WTC11 (cell line): ENCODE data around the gene CD3E. TPM values are rescaled to one million over a fixed set of nuclear protein-coding genes. Genes with fewer than 3 reads are reported as not detected.

ENCODE experiments used
- ATAC-seq: fragments of 200-7000 bp; cut with Tn5 transposase; 2 replicates; pipeline ENCODE4 v1.10.0; 2021; ENCODE audit warnings: mild to moderate bottlenecking, moderate library complexity
- CTCF ChIA-PET: fragments of 300-600 bp; sonication (Branson Sonifier 250); formaldehyde crosslinking; loops from one replicate; lab custom pipeline; 2021; ENCODE audit warnings: antibody characterized with exemption; lab: Charles Lee
- POLR2A ChIA-PET: fragments of 350-600 bp; sonication (Branson Sonifier 250); formaldehyde crosslinking; loops from one replicate; lab custom pipeline; 2021; ENCODE audit warnings: antibody characterized with exemption; lab: Charles Lee
- DNase-seq: peaks from one replicate; pipeline ENCODE4 v3.0.0; 2021; ENCODE audit warnings: low spot score
- H3K27ac Mint-ChIP-seq: 2 replicates; pipeline ENCODE4 v1.8.0; 2021; ENCODE audit warnings: mixed read lengths
- H3K27me3 Mint-ChIP-seq: 2 replicates; pipeline ENCODE4 v1.8.0; 2021; ENCODE audit warnings: low read depth, mild to moderate bottlenecking, moderate library complexity, mixed read lengths
- H3K36me3 Mint-ChIP-seq: 2 replicates; pipeline ENCODE4 v1.8.0; 2021; ENCODE audit warnings: mixed read lengths
- H3K4me1 Mint-ChIP-seq: 2 replicates; pipeline ENCODE4 v1.8.0; 2022; ENCODE audit warnings: mixed read lengths
- H3K4me3 Mint-ChIP-seq: 2 replicates; pipeline ENCODE4 v1.8.0; 2021; ENCODE audit warnings: mild to moderate bottlenecking, moderate library complexity, mixed read lengths
- H3K9me3 Mint-ChIP-seq: 2 replicates; pipeline ENCODE4 v1.8.0; 2021; ENCODE audit warnings: mixed read lengths
- CREB1 ChIP-seq: sonication (generic); formaldehyde crosslinking; IDR thresholded peaks from 2 replicates; pipeline ENCODE4 v1.8.0; 2023; ENCODE audit warnings: mild to moderate bottlenecking, missing genetic modification reagents
- FOXP1 ChIP-seq: sonication (generic); formaldehyde crosslinking; IDR thresholded peaks from 2 replicates; pipeline ENCODE4 v1.8.0; 2022; ENCODE audit warnings: missing genetic modification reagents, mild to moderate bottlenecking, moderate library complexity, borderline replicate concordance
- GABPB1 ChIP-seq: sonication (generic); formaldehyde crosslinking; IDR thresholded peaks from 2 replicates; pipeline ENCODE4 v1.8.1; 2023; ENCODE audit warnings: mild to moderate bottlenecking, missing genetic modification reagents
- GRHL2 ChIP-seq: fragments of 250-450 bp; sonication (Bioruptor Pico); IDR thresholded peaks from 2 replicates; pipeline ENCODE4 v1.8.0; 2022; ENCODE audit warnings: mild to moderate bottlenecking, moderate library complexity; ENCODE audit not compliant: insufficient replicate concordance, severe bottlenecking
- NFATC4 ChIP-seq: fragments of 250-450 bp; sonication (Bioruptor Pico); IDR thresholded peaks from 2 replicates; pipeline ENCODE4 v1.9.0; 2021; ENCODE audit warnings: mild to moderate bottlenecking
- RELA ChIP-seq: sonication (generic); formaldehyde crosslinking; IDR thresholded peaks from 2 replicates; pipeline ENCODE4 v1.8.1; 2022; ENCODE audit warnings: missing genetic modification reagents, mild to moderate bottlenecking, borderline replicate concordance
- SMAD3 ChIP-seq: sonication (generic); formaldehyde crosslinking; IDR thresholded peaks from 2 replicates; pipeline ENCODE4 v1.8.0; 2022; ENCODE audit warnings: missing genetic modification reagents, mild to moderate bottlenecking, borderline replicate concordance
- ZNF423 ChIP-seq: fragments of 250-450 bp; sonication (Bioruptor Pico); IDR thresholded peaks from 2 replicates; pipeline ENCODE4 v2.1.2; 2022; ENCODE audit warnings: mild to moderate bottlenecking, moderate library complexity
- total RNA-seq: library from RNA; stranded (reverse); gene quantifications from 3 replicates; pipeline ENCODE4 v1.2.3, GENCODE V29; 2021
- TF ChIP-seq, protein P1 (sequence below): sonication (generic); formaldehyde crosslinking; IDR thresholded peaks from 2 replicates; pipeline ENCODE4 v1.8.0; 2022; ENCODE audit warnings: mild to moderate bottlenecking, missing genetic modification reagents
- TF ChIP-seq, protein P2 (sequence below): sonication (generic); formaldehyde crosslinking; IDR thresholded peaks from 2 replicates; pipeline ENCODE4 v1.8.0; 2022; ENCODE audit warnings: mild to moderate bottlenecking, missing genetic modification reagents
- TF ChIP-seq, protein P3 (sequence below): fragments of 200-600 bp; IDR thresholded peaks from 2 replicates; pipeline ENCODE4 v1.8.0; 2022; ENCODE audit warnings: antibody characterized with exemption
- TF ChIP-seq, protein P4 (sequence below): sonication (generic); formaldehyde crosslinking; IDR thresholded peaks from 2 replicates; pipeline ENCODE4 v1.8.1; 2023; ENCODE audit warnings: mild to moderate bottlenecking, missing genetic modification reagents
- TF ChIP-seq, protein P5 (sequence below): fragments of 250-450 bp; sonication (Bioruptor Pico); IDR thresholded peaks from 2 replicates; pipeline ENCODE4 v1.9.0; 2021; ENCODE audit warnings: moderate library complexity, mild to moderate bottlenecking, inconsistent platforms, borderline replicate concordance
- TF ChIP-seq, protein P6 (sequence below): sonication (generic); formaldehyde crosslinking; IDR thresholded peaks from 2 replicates; pipeline ENCODE4 v1.8.0; 2023; ENCODE audit warnings: mild to moderate bottlenecking, missing genetic modification reagents
- TF ChIP-seq, protein P7 (sequence below): sonication (generic); formaldehyde crosslinking; IDR thresholded peaks from 2 replicates; pipeline ENCODE4 v1.8.0; 2022; ENCODE audit warnings: mild to moderate bottlenecking, missing genetic modification reagents
- TF ChIP-seq, protein P8 (sequence below): fragments of 250-450 bp; sonication (Bioruptor Pico); IDR thresholded peaks from 2 replicates; pipeline ENCODE4 v2.1.2; 2022; ENCODE audit warnings: mild to moderate bottlenecking, moderate library complexity

Gene CD3E
- total RNA-seq, 1 experiment from 2014 or later, result 1.0 TPM

DNA sequence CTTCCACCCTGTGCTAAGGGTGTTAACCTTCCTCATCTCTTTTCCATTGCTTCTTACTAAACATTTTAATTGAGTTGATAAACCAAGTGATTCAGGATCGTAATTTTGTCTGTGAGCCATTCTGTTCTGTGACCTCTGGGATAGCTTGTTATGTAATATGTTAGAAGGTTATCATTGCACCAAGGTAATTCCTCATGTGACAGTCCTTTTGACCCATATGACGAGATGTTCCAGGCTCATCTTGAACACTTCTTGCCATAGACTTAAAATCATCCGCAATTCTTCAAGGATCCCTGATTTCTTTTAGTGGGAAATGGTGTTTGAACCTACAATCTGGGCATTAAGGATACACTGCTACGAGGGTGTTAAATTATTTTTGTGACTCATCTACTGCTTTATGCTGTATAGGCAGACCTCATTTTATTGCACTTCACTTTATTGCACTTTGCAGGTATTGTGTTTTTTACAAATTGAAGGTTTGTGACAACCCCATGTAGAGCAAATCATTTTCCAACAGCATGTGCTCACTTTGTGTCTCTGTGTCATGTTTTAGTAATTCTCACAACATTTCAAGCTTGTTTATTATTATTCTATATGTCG is 21.4 kb upstream of the CD3E start:
- TF ChIP-seq CREB1 (no peak), SMAD3 (CRISPR knock-in tag) (no peak), FOXP1 (CRISPR knock-in tag) (no peak)
- TF ChIP-seq, protein P1, sequence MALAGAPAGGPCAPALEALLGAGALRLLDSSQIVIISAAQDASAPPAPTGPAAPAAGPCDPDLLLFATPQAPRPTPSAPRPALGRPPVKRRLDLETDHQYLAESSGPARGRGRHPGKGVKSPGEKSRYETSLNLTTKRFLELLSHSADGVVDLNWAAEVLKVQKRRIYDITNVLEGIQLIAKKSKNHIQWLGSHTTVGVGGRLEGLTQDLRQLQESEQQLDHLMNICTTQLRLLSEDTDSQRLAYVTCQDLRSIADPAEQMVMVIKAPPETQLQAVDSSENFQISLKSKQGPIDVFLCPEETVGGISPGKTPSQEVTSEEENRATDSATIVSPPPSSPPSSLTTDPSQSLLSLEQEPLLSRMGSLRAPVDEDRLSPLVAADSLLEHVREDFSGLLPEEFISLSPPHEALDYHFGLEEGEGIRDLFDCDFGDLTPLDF (CRISPR knock-in tag), result no peak
- TF ChIP-seq, protein P2, sequence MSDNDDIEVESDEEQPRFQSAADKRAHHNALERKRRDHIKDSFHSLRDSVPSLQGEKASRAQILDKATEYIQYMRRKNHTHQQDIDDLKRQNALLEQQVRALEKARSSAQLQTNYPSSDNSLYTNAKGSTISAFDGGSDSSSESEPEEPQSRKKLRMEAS (CRISPR knock-in tag), result no peak
- TF ChIP-seq, protein P3, sequence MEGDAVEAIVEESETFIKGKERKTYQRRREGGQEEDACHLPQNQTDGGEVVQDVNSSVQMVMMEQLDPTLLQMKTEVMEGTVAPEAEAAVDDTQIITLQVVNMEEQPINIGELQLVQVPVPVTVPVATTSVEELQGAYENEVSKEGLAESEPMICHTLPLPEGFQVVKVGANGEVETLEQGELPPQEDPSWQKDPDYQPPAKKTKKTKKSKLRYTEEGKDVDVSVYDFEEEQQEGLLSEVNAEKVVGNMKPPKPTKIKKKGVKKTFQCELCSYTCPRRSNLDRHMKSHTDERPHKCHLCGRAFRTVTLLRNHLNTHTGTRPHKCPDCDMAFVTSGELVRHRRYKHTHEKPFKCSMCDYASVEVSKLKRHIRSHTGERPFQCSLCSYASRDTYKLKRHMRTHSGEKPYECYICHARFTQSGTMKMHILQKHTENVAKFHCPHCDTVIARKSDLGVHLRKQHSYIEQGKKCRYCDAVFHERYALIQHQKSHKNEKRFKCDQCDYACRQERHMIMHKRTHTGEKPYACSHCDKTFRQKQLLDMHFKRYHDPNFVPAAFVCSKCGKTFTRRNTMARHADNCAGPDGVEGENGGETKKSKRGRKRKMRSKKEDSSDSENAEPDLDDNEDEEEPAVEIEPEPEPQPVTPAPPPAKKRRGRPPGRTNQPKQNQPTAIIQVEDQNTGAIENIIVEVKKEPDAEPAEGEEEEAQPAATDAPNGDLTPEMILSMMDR, result no peak
- no peak overlapping the region for H3K4me3 Mint-ChIP-seq
- H3K4me1 Mint-ChIP-seq, result no peaks in the 10 kb centered on the region
- no peaks in the 10 kb centered on the region for H3K9me3 Mint-ChIP-seq
- no peak overlapping the region for H3K27ac Mint-ChIP-seq
- ChIA-PET POLR2A (no interaction called here), CTCF (interaction anchor here (1.5 to 3.4 kb wide), 2 partner anchors 12 to 84 kb away, joined by 3 to 9 read pairs; no protein-coding TSS in a partner anchor)
- H3K27me3 Mint-ChIP-seq, result peaks cover 18% of the 10 kb centered on the region
- H3K36me3 Mint-ChIP-seq, result no peaks in the 10 kb centered on the region
- DNase-seq, result no peak
- ATAC-seq, result no peak

DNA sequence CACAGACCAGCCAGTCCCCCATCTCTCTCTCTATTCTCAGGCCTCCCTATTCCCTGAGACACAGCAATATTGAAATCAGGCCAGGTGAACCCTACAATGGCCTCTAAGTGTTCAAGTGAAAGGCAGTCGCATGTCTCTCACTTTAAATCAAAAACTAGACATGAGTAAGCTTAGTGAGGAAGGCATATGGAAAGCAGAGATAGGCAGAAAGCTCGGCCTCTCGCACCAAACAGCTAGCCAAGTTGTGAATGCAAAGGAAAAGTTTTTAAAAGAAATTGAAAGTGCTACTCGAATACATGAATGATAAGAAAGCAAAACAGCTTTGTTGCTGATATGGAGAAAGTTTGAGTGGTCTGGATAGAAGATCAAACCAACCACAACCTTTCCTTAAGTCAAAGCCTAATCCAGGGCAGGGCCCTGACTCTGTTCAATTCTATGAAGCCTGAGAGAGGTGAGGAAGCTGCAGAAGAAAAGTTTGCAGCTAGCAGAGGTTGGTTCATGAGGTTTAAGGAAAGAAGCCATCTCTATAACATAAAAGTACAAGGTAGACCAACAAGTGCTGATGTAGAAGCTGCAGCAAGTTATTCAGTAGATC is 20.7 kb upstream of the CD3E start:
- Mint-ChIP-seq H3K27ac (no peak overlapping the region), H3K4me3 (no peak overlapping the region), H3K36me3 (no peaks in the 10 kb centered on the region), H3K4me1 (no peaks in the 10 kb centered on the region), H3K9me3 (no peaks in the 10 kb centered on the region), H3K27me3 (peaks cover 15% of the 10 kb centered on the region)
- ChIA-PET CTCF (interaction anchor here (1.5 to 3.4 kb wide), 2 partner anchors 11 to 85 kb away, joined by 5 to 9 read pairs; no protein-coding TSS in a partner anchor), POLR2A (no interaction called here)
- ATAC-seq, result no peak
- DNase-seq, result no peak
- TF ChIP-seq ZNF423 (no peak), CREB1 (no peak), SMAD3 (CRISPR knock-in tag) (no peak), GABPB1 (CRISPR knock-in tag) (no peak), GRHL2 (CRISPR knock-in tag) (no peak), RELA (CRISPR knock-in tag) (no peak), NFATC4 (CRISPR knock-in tag) (no peak)
- TF ChIP-seq, protein P4, sequence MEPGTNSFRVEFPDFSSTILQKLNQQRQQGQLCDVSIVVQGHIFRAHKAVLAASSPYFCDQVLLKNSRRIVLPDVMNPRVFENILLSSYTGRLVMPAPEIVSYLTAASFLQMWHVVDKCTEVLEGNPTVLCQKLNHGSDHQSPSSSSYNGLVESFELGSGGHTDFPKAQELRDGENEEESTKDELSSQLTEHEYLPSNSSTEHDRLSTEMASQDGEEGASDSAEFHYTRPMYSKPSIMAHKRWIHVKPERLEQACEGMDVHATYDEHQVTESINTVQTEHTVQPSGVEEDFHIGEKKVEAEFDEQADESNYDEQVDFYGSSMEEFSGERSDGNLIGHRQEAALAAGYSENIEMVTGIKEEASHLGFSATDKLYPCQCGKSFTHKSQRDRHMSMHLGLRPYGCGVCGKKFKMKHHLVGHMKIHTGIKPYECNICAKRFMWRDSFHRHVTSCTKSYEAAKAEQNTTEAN, result no peak
- TF ChIP-seq, protein P5, sequence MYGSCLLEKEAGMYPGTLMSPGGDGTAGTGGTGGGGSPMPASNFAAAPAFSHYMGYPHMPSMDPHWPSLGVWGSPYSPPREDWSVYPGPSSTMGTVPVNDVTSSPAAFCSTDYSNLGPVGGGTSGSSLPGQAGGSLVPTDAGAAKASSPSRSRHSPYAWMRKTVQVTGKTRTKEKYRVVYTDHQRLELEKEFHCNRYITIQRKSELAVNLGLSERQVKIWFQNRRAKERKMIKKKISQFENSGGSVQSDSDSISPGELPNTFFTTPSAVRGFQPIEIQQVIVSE (CRISPR knock-in tag), result no peak
- TF ChIP-seq, protein P6, sequence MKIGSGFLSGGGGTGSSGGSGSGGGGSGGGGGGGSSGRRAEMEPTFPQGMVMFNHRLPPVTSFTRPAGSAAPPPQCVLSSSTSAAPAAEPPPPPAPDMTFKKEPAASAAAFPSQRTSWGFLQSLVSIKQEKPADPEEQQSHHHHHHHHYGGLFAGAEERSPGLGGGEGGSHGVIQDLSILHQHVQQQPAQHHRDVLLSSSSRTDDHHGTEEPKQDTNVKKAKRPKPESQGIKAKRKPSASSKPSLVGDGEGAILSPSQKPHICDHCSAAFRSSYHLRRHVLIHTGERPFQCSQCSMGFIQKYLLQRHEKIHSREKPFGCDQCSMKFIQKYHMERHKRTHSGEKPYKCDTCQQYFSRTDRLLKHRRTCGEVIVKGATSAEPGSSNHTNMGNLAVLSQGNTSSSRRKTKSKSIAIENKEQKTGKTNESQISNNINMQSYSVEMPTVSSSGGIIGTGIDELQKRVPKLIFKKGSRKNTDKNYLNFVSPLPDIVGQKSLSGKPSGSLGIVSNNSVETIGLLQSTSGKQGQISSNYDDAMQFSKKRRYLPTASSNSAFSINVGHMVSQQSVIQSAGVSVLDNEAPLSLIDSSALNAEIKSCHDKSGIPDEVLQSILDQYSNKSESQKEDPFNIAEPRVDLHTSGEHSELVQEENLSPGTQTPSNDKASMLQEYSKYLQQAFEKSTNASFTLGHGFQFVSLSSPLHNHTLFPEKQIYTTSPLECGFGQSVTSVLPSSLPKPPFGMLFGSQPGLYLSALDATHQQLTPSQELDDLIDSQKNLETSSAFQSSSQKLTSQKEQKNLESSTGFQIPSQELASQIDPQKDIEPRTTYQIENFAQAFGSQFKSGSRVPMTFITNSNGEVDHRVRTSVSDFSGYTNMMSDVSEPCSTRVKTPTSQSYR, result no peak
- TF ChIP-seq, protein P7, sequence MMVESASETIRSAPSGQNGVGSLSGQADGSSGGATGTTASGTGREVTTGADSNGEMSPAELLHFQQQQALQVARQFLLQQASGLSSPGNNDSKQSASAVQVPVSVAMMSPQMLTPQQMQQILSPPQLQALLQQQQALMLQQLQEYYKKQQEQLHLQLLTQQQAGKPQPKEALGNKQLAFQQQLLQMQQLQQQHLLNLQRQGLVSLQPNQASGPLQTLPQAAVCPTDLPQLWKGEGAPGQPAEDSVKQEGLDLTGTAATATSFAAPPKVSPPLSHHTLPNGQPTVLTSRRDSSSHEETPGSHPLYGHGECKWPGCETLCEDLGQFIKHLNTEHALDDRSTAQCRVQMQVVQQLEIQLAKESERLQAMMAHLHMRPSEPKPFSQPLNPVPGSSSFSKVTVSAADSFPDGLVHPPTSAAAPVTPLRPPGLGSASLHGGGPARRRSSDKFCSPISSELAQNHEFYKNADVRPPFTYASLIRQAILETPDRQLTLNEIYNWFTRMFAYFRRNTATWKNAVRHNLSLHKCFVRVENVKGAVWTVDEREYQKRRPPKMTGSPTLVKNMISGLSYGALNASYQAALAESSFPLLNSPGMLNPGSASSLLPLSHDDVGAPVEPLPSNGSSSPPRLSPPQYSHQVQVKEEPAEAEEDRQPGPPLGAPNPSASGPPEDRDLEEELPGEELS (CRISPR knock-in tag), result no peak
- TF ChIP-seq, protein P8, sequence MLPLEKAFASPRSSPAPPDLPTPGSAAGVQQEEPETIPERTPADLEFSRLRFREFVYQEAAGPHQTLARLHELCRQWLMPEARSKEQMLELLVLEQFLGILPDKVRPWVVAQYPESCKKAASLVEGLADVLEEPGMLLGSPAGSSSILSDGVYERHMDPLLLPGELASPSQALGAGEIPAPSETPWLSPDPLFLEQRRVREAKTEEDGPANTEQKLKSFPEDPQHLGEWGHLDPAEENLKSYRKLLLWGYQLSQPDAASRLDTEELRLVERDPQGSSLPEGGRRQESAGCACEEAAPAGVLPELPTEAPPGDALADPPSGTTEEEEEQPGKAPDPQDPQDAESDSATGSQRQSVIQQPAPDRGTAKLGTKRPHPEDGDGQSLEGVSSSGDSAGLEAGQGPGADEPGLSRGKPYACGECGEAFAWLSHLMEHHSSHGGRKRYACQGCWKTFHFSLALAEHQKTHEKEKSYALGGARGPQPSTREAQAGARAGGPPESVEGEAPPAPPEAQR (CRISPR knock-in tag), result no peak
- TF ChIP-seq, protein P3, result no peak
